ENCODE results near the gene MRPL11.
"Not testable (repeated sequence)": the region's sequence is repeated elsewhere in the genome, so short reads cannot be mapped to it uniquely, and the experiment has no call there.

The MRPL11 gene

GRCh38 chr11:66466225-66467033, 27.8 kb upstream of the MRPL11 start, which contains the start of gene PELI3:
Gene PELI3, plus strand, starts transcription at chr11:66466905. Its CDS starts 1,224 bp downstream, at chr11:66468129.
- peak within 1 kb of the TSS; percentile 54 for H3K4me3 ChIP-seq (ENCODE audit: low read depth, low read length)
- TF ChIP-seq CTCF (IDR thresholded peaks at IDR 0.05; ENCODE audit: low read depth, low read length, missing control alignments), result no peak
- DNase-seq (ENCODE audit: low read depth), result peak; percentile 55

GRCh38 chr11:66465373-66466224, 27.0 kb upstream of the MRPL11 start:
- H3K4me3 ChIP-seq (ENCODE audit: low read depth, low read length), result no peak overlapping the region; the same call in 1 of the 2 replicates
- no peak for TF ChIP-seq CTCF (IDR thresholded peaks at IDR 0.05; ENCODE audit: low read depth, low read length, missing control alignments)
- DNase-seq (ENCODE audit: low read depth), result no peak

GRCh38 chr11:66464916-66465315, 26.3 kb upstream of the MRPL11 start:
- no peak for DNase-seq (ENCODE audit: low read depth)
- no peak for TF ChIP-seq CTCF (IDR thresholded peaks at IDR 0.05; ENCODE audit: low read depth, low read length, missing control alignments)
- H3K4me3 ChIP-seq (ENCODE audit: low read depth, low read length), result no peak overlapping the region

GRCh38 chr11:66464116-66464515, 25.5 kb upstream of the MRPL11 start:
- DNase-seq (ENCODE audit: low read depth); H3K4me3 ChIP-seq (ENCODE audit: low read depth, low read length): not testable (repeated sequence)

- no peak for DNase-seq (ENCODE audit: low read depth)
- no peak for TF ChIP-seq CTCF (IDR thresholded peaks at IDR 0.05; ENCODE audit: low read depth, low read length, missing control alignments)
- H3K4me3 ChIP-seq (ENCODE audit: low read depth, low read length), result no peak overlapping the region
Measured at GRCh38 chr11:66462911-66463310, 24.3 kb upstream of the MRPL11 start.

GRCh38 chr11:66462010-66462409, 23.4 kb upstream of the MRPL11 start:
- TF ChIP-seq CTCF (IDR thresholded peaks at IDR 0.05; ENCODE audit: low read depth, low read length, missing control alignments), result no peak
- H3K4me3 ChIP-seq (ENCODE audit: low read depth, low read length), result no peak overlapping the region
- DNase-seq (ENCODE audit: low read depth), result no peak

GRCh38 chr11:66459138-66459778, 20.6 kb upstream of the MRPL11 start:
- DNase-seq (ENCODE audit: low read depth), result no peak
- TF ChIP-seq CTCF (IDR thresholded peaks at IDR 0.05; ENCODE audit: low read depth, low read length, missing control alignments), result no peak
- H3K4me3 ChIP-seq (ENCODE audit: low read depth, low read length), result no peak overlapping the region

Data from GM12864 (cell line).